Gastroesophageal sphincter (tissue), 4 donors: ENCODE results near the gene ELMO1. TPM values are rescaled to one million over a fixed set of nuclear protein-coding genes. Genes with fewer than 3 reads are reported as not detected.

Source experiments
- ATAC-seq: fragments of 150-250 bp; one replicate; pipeline ENCODE4 v1.9.1; 2016; ENCODE audit warnings: mild to moderate bottlenecking, moderate library complexity
- H3K27ac ChIP-seq, 4 donors: fragments of 200-600 bp; sonication (generic) in 3 of 4; 1 replicate in 3 of 4; 2 replicates in 1 of 4; pipeline ENCODE4 v1.5.1; 2016 to 2019
- H3K27me3 ChIP-seq: fragments of 200-600 bp; sonication (generic); one replicate; pipeline ENCODE4 v1.5.1; 2019
- H3K36me3 ChIP-seq, 2 donors: fragments of 200-600 bp; sonication (generic); one replicate each; pipeline ENCODE4 v1.5.1; 2019; ENCODE audit warnings: control low read depth in 1 of 2
- H3K4me1 ChIP-seq, 3 donors: fragments of 200-600 bp; sonication (generic); 1 replicate in 2 of 3; 2 replicates in 1 of 3; pipeline ENCODE4 v1.5.1; 2016 to 2019; ENCODE audit warnings: control low read depth in 2 of 3
- H3K4me3 ChIP-seq, 2 donors: fragments of 200-600 bp; sonication (generic); one replicate each; pipeline ENCODE4 v1.5.1; 2019; ENCODE audit warnings: mild to moderate bottlenecking in 1 of 2, moderate library complexity in 1 of 2
- H3K9me3 ChIP-seq, 3 donors: fragments of 200-600 bp; sonication (generic); one replicate each; pipeline ENCODE4 v1.5.1; 2017 to 2019; ENCODE audit warnings: control low read depth in 2 of 3
- EP300 ChIP-seq: sonication (generic); formaldehyde crosslinking; IDR thresholded peaks from one replicate; pipeline ENCODE4 v1.6.1; 2017; ENCODE audit warnings: antibody characterized with exemption, mild to moderate bottlenecking
- POLR2A ChIP-seq, 2 donors: fragments of 450-650 bp; IDR thresholded peaks; one replicate each; pipeline ENCODE4 v1.6.1; 2017; ENCODE audit warnings: antibody characterized with exemption in 2 of 2, mild to moderate bottlenecking in 2 of 2, moderate library complexity in 1 of 2
- POLR2AphosphoS5 ChIP-seq: sonication (generic); formaldehyde crosslinking; IDR thresholded peaks from one replicate; pipeline ENCODE4 v1.6.1; 2017; ENCODE audit warnings: antibody characterized with exemption
- WGBS, 2 donors: methylation state at CpG; one replicate each; pipeline ENCODE4 v1.1.5; 2018; ENCODE audit warnings: low coverage in 1 of 2; 5-methylcytosine and 5-hydroxymethylcytosine counted together
- total RNA-seq, 4 donors: library from RNA; depleted of rRNA; stranded (reverse); fragments of >200 nt; gene quantifications; one replicate each; pipeline ENCODE4 v1.1.0, GENCODE V29; 2016
- TF ChIP-seq, protein P1 (sequence below), 4 experiments: fragments of 200-600 bp in 2 of 4; fragments of 450-650 bp in 2 of 4; sonication (generic) in 1 of 4; IDR thresholded peaks; one replicate each; pipeline ENCODE4 v1.5.1; 2017 to 2019; ENCODE audit warnings: antibody characterized with exemption in 4 of 4, mild to moderate bottlenecking in 2 of 4, moderate library complexity in 2 of 4

Gene ELMO1
- total RNA-seq, 4 donors from 2014 or later = 22.1 to 54.0 (median 42.7) TPM

DNA sequence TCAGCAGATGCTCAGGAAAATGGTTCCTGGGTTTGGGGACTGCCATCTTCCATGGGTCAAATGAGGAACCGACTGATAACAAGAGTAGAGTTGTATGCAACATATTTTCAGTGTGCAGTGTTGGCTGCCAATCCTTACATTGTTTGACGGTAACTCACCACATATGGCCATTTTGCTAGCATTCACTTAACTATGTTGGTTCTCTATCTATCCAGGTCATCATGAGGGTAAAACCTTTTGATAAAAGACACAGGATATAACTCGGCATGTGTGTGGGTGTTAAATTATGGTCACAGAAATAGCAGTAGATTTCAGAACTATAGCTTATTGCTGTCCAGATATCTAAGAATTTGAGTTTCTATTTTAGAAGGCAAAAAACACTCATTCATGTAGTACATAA, 583.6 kb downstream of the ELMO1 start:
- peaks cover 0 to 49% of the 10 kb centered on the region in 2 donors for H3K36me3 ChIP-seq
- WGBS, 2 donors = 77 to 90% methylated on average over 2 to 3 of the region's 3 CpGs
- H3K4me3 ChIP-seq = no peak overlapping the region
- H3K27me3 ChIP-seq = no peaks in the 10 kb centered on the region
- no peak for ATAC-seq
- H3K27ac ChIP-seq = no peak overlapping the region
- TF ChIP-seq POLR2AphosphoS5 = no peak
- TF ChIP-seq EP300 = no peak
- TF ChIP-seq POLR2A (IDR thresholded peaks at IDR 0.05) = no peak
- TF ChIP-seq, protein P1, sequence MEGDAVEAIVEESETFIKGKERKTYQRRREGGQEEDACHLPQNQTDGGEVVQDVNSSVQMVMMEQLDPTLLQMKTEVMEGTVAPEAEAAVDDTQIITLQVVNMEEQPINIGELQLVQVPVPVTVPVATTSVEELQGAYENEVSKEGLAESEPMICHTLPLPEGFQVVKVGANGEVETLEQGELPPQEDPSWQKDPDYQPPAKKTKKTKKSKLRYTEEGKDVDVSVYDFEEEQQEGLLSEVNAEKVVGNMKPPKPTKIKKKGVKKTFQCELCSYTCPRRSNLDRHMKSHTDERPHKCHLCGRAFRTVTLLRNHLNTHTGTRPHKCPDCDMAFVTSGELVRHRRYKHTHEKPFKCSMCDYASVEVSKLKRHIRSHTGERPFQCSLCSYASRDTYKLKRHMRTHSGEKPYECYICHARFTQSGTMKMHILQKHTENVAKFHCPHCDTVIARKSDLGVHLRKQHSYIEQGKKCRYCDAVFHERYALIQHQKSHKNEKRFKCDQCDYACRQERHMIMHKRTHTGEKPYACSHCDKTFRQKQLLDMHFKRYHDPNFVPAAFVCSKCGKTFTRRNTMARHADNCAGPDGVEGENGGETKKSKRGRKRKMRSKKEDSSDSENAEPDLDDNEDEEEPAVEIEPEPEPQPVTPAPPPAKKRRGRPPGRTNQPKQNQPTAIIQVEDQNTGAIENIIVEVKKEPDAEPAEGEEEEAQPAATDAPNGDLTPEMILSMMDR (IDR thresholded peaks at IDR 0.05) = no peak
- peaks cover 0 to 21% (median 0%) of the 10 kb centered on the region in 3 donors for H3K4me1 ChIP-seq
- H3K9me3 ChIP-seq = no peaks in the 10 kb centered on the region

DNA sequence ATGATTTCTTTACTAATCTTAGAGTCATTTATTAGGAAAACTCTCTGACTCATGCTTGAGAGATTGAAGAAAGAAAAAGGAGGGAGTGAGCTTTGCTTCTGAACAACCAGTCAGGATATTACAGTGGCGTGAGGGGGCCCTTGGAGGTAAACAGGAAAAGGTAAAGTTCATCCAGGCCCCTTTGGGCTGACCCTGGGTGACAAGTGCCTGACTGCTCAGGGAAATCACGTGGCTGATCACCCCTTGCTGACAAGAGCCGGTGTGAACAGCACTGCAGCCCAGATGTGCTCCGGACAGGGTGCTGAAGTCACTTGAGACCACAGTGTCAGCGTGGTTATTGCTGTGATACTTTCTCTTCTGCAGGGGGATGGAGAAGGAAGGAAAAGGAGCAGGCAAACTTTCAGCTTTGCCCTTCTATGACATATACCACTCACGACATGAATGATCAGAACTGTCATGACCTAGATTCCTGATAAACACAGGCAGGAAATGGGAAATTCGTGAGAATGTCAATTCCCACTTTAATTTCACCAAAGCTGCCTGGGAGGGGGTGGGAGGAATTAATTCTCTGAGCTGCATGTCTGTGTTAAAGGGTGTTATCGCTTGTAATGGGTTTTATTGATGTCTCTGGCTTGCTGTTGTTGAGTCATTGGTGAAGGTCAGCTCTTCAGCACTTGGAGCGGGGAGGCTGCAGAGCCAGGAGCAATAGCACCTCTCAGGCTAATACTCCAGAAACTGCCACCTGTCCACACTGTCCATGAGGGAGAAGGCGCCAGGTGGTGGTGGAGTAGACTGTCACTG, 584.6 kb downstream of the ELMO1 start:
- no peak for TF ChIP-seq POLR2AphosphoS5
- no peak for TF ChIP-seq EP300
- TF ChIP-seq, protein P1 (IDR thresholded peaks at IDR 0.05) = no peak
- no peak for TF ChIP-seq POLR2A (IDR thresholded peaks at IDR 0.05)
- peaks cover 0 to 49% of the 10 kb centered on the region in 2 donors for H3K36me3 ChIP-seq
- no peak for ATAC-seq

DNA sequence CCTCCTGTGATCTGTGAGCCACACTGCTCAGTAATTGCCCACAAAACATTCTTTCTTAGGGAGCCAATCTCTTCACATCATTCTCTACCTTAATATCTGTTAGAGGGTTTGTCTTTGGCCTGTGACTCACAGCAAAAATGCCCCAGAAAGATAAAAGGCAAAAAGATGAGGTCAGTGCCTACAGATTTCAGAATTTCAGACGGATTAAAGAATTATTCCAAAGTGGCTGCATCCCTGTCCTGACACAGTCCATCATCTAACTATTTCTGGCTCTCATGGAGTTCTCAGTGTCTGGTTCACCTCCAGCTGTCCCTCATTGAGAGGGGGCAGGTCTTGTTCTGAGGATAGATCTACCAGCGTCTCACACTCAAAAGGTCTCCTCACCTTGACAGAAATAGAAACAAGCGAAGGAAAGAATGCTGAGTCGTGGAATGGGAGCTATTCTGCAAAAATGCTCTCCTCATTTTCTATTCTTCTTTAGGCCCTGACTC, 585.8 kb downstream of the ELMO1 start:
- WGBS, 2 donors = 31 to 61% methylated on average over 2 to 4 of the region's 4 CpGs
- no peak overlapping the region for H3K27ac ChIP-seq
- no peaks in the 10 kb centered on the region for H3K27me3 ChIP-seq
- TF ChIP-seq, protein P1 (IDR thresholded peaks at IDR 0.05) = no peak
- TF ChIP-seq EP300 (no peak), POLR2AphosphoS5 (no peak), POLR2A (IDR thresholded peaks at IDR 0.05) (no peak)
- H3K9me3 ChIP-seq = no peaks in the 10 kb centered on the region
- ATAC-seq = no peak
- peaks cover 0 to 49% of the 10 kb centered on the region in 2 donors for H3K36me3 ChIP-seq
- H3K4me3 ChIP-seq = no peak overlapping the region
- peaks cover 0 to 21% (median 0%) of the 10 kb centered on the region in 3 donors for H3K4me1 ChIP-seq

More for the DNA sequence above, 584.6 kb downstream of the ELMO1 start:
- Histone ChIP-seq H3K27me3 (no peaks in the 10 kb centered on the region), H3K9me3 (no peaks in the 10 kb centered on the region), H3K4me3 (no peak overlapping the region), H3K4me1 (peaks cover 0 to 21% (median 0%) of the 10 kb centered on the region in 3 donors), H3K27ac (peak overlapping the region in 1 of 4 donors; percentile 35)
- WGBS, 2 donors = 48 to 68% methylated on average over 5 to 8 of the region's 10 CpGs

DNA sequence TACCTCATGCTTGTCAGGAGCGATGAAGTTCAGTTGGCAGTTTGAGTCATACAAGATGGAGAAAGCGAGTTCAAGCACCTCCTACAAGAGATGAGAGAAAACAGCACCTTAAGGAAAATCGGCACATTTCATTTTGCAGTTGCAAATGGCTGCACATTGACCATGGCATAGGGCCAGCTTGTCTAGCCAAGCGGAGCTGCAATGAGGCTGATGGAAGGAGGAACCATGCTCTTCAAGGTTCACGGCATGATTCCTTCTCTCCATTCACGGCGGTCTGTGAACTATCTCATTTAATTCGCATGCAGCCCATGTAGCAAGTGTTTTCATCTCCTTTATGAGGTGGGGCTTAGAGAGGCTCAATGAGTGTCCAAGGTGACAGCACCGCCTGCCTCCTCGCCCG, 587.0 kb downstream of the ELMO1 start:
- Histone ChIP-seq H3K9me3 (no peaks in the 10 kb centered on the region), H3K27me3 (no peaks in the 10 kb centered on the region), H3K4me3 (no peak overlapping the region), H3K4me1 (peaks cover 0 to 21% (median 0%) of the 10 kb centered on the region in 3 donors), H3K27ac (no peak overlapping the region), H3K36me3 (peaks cover 0 to 55% of the 10 kb centered on the region in 2 donors)
- ATAC-seq = no peak
- no peak for TF ChIP-seq POLR2A (IDR thresholded peaks at IDR 0.05)
- TF ChIP-seq EP300 = no peak
- TF ChIP-seq, protein P1 (IDR thresholded peaks at IDR 0.05) = no peak
- TF ChIP-seq POLR2AphosphoS5 = no peak
- WGBS, 2 donors = 91 to 97% methylated on average over 6 to 10 of the region's 11 CpGs

DNA sequence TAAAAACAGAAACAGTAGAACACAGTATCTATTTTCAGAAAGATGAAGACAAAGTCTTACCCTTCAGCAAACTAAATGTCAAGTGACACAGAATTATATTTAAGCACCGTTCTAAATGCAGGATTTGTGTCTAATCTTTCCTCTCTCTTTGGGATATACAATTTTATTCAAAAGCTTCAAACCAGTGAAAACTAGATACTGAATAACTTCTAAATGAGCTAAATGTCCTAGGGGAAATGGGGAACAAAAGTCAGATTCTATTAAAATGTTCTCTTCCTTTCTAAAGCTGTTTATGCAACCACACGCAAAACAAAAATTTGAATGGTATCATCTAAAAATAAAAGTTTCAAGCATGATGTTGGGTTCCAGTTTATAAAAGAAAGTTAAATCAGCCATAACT, 588.0 kb downstream of the ELMO1 start:
- no peak for ATAC-seq
- no peaks in the 10 kb centered on the region for H3K9me3 ChIP-seq
- 62 to 79% methylated on average over 2 of the region's 2 CpGs for WGBS, 2 donors
- H3K27me3 ChIP-seq = no peaks in the 10 kb centered on the region
- H3K27ac ChIP-seq = no peak overlapping the region
- TF ChIP-seq, protein P1 (IDR thresholded peaks at IDR 0.05) = no peak
- H3K4me1 ChIP-seq = peaks cover 0 to 21% (median 0%) of the 10 kb centered on the region in 3 donors
- H3K36me3 ChIP-seq = peaks cover 0 to 65% of the 10 kb centered on the region in 2 donors
- H3K4me3 ChIP-seq = no peak overlapping the region
